Neural cell (in vitro differentiated cells): ENCODE results near the gene MLLT11. TPM values are rescaled to one million over a fixed set of nuclear protein-coding genes. Genes with fewer than 3 reads are reported as not detected.

Source experiments
- H2AFZ ChIP-seq: fragments of 200-600, 300-800 bp; sonication (generic), shearing (Covaris generic); 2 replicates; pipeline ENCODE4 v1.6.0; 2014; ENCODE audit warnings: low read depth, mild to moderate bottlenecking, antibody characterized with exemption, low read length, moderate library complexity
- H3F3A ChIP-seq: fragments of 200-600 bp; shearing (Covaris generic); 2 replicates; pipeline ENCODE4 v1.6.1; 2016; ENCODE audit warnings: mild to moderate bottlenecking, moderate library complexity, mixed read lengths, antibody characterized with exemption, low read length; ENCODE audit not compliant: insufficient read depth, poor library complexity, severe bottlenecking
- H3K27ac ChIP-seq: fragments of 200-600, 300-800 bp; sonication (generic), shearing (Covaris generic); 2 replicates; pipeline ENCODE4 v1.5.1; 2014; ENCODE audit warnings: mild to moderate bottlenecking, low read length, moderate library complexity
- H3K27me3 ChIP-seq: fragments of 300-800, 200-600 bp; sonication (generic), shearing (Covaris generic); 2 replicates; pipeline ENCODE4 v1.6.0; 2014; ENCODE audit warnings: mild to moderate bottlenecking, low read depth, low read length, moderate library complexity; ENCODE audit not compliant: insufficient read depth
- H3K36me3 ChIP-seq: fragments of 300-800, 200-600 bp; sonication (generic), shearing (Covaris generic); 2 replicates; pipeline ENCODE4 v1.5.1; 2014; ENCODE audit warnings: mild to moderate bottlenecking, antibody characterized with exemption, low read length, moderate library complexity; ENCODE audit not compliant: insufficient read depth
- H3K4me2 ChIP-seq: fragments of 300-800, 200-600 bp; sonication (generic), shearing (Covaris generic); 2 replicates; pipeline ENCODE4 v1.6.0; 2014; ENCODE audit warnings: mild to moderate bottlenecking, low read length
- H3K4me3 ChIP-seq: fragments of 300-800, 200-600 bp; sonication (generic), shearing (Covaris generic); 2 replicates; pipeline ENCODE4 v1.5.1; 2014; ENCODE audit warnings: mild to moderate bottlenecking, low read length, moderate library complexity
- H3K79me2 ChIP-seq: fragments of 200-600 bp; shearing (Covaris generic); replicated peaks from 2 replicates; pipeline ENCODE4 v1.6.0; 2014; ENCODE audit warnings: mild to moderate bottlenecking, low read length, moderate library complexity; ENCODE audit not compliant: insufficient read depth
- H3K9ac ChIP-seq: fragments of 300-800, 200-600 bp; sonication (generic), shearing (Covaris generic); 2 replicates; pipeline ENCODE4 v1.6.1; 2016; ENCODE audit warnings: mild to moderate bottlenecking, low read length, mixed read lengths
- H3K9me2 ChIP-seq: fragments of 200-600 bp; shearing (Covaris generic); 2 replicates; pipeline ENCODE4 v1.6.1; 2016; ENCODE audit warnings: mild to moderate bottlenecking, low read length, mixed read lengths; ENCODE audit not compliant: insufficient read depth
- H3K9me3 ChIP-seq: fragments of 200-600, 300-800 bp; sonication (generic), shearing (Covaris generic); 2 replicates; pipeline ENCODE4 v1.6.1; 2016; ENCODE audit warnings: mild to moderate bottlenecking, mixed run types, low read length, moderate library complexity, mixed read lengths
- H4K20me1 ChIP-seq: fragments of 200-600 bp; shearing (Covaris generic); 2 replicates; pipeline ENCODE4 v1.6.1; 2016; ENCODE audit warnings: mild to moderate bottlenecking, mixed run types; ENCODE audit not compliant: insufficient read depth
- CTCF ChIP-seq: fragments of 450-650 bp; IDR thresholded peaks from 2 replicates; pipeline ENCODE4 v1.5.1; 2014; ENCODE audit warnings: antibody characterized with exemption, mild to moderate bottlenecking, moderate library complexity; ENCODE audit not compliant: poor library complexity, severe bottlenecking
- EP300 ChIP-seq: fragments of 450-650 bp; conservative IDR thresholded peaks from 2 replicates; pipeline ENCODE4 v1.6.1; 2014; ENCODE audit warnings: antibody characterized with exemption, mild to moderate bottlenecking, moderate library complexity; ENCODE audit not compliant: poor library complexity, severe bottlenecking
- EZH2 ChIP-seq: fragments of 200-600, 300-800 bp; shearing (Covaris generic), sonication (generic); IDR thresholded peaks from 2 replicates; pipeline ENCODE4 v1.6.1; 2014; ENCODE audit warnings: antibody characterized with exemption, low read length, borderline replicate concordance, mild to moderate bottlenecking; ENCODE audit not compliant: insufficient read depth, poor library complexity, severe bottlenecking
- MXI1 ChIP-seq: fragments of 450-650 bp; conservative IDR thresholded peaks from 2 replicates; pipeline ENCODE4 v1.6.1; 2014; ENCODE audit warnings: antibody characterized with exemption, mild to moderate bottlenecking; ENCODE audit not compliant: poor library complexity, severe bottlenecking
- POLR2AphosphoS5 ChIP-seq: IDR thresholded peaks from 2 replicates; pipeline ENCODE4 v1.6.1; 2012
- RAD21 ChIP-seq: fragments of 450-650 bp; conservative IDR thresholded peaks from 2 replicates; pipeline ENCODE4 v1.6.1; 2014; ENCODE audit warnings: antibody characterized with exemption, mild to moderate bottlenecking, moderate library complexity
- SMC3 ChIP-seq: fragments of 450-650 bp; conservative IDR thresholded peaks from 2 replicates; pipeline ENCODE4 v1.6.1; 2014; ENCODE audit warnings: antibody characterized with exemption, mild to moderate bottlenecking, moderate library complexity; ENCODE audit not compliant: poor library complexity
- TAF1 ChIP-seq: IDR thresholded peaks from 2 replicates; pipeline ENCODE4 v1.6.1; 2012; ENCODE audit warnings: low read depth
- polyA plus RNA-seq: library from polyadenylated mRNA; depleted of rRNA; stranded (reverse); fragments of >200 nt; gene quantifications from 2 replicates; pipeline ENCODE4 v1.2.3, GENCODE V29; 2014
- TF ChIP-seq, protein P1 (sequence below): IDR thresholded peaks from 2 replicates; pipeline ENCODE4 v1.6.1; 2012; ENCODE audit warnings: borderline replicate concordance

MLLT11 gene
- polyA plus RNA-seq, 1 donor from 2014 or later = 142 TPM

DNA sequence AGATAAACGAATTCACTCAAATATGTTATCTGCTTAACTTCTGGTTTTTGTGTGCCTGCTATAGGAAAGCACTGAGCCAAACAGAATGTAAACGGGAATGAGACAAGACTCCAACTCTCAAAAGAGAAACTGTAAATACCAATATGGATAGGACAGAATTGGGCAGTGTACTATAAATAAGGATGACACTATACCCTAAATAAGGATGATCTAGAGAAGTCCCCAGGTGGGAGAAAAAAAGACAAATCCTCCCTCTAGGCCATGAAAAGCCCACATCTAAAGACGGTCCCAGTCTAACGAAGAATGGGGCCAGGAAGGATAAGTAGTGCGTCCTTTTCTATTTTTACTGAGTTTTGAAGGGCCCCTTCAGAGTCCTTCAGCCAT is 8.9 kb downstream of the MLLT11 start:
- Histone ChIP-seq H3K36me3 (peaks cover 10% of the 10 kb centered on the region), H3K79me2 (peaks cover 54% of the 10 kb centered on the region), H3K9ac (no peak overlapping the region), H3K27ac (no peak overlapping the region), H2AFZ (no peak overlapping the region), H3K9me3 (no peaks in the 10 kb centered on the region), H3K9me2 (no peaks in the 10 kb centered on the region), H3F3A (no peaks in the 10 kb centered on the region), H3K4me2 (no peak overlapping the region), H3K4me3 (no peak overlapping the region), H3K27me3 (no peaks in the 10 kb centered on the region), H4K20me1 (no peaks in the 10 kb centered on the region)
- TF ChIP-seq EP300 = no peak
- TF ChIP-seq POLR2AphosphoS5 = no peak

DNA sequence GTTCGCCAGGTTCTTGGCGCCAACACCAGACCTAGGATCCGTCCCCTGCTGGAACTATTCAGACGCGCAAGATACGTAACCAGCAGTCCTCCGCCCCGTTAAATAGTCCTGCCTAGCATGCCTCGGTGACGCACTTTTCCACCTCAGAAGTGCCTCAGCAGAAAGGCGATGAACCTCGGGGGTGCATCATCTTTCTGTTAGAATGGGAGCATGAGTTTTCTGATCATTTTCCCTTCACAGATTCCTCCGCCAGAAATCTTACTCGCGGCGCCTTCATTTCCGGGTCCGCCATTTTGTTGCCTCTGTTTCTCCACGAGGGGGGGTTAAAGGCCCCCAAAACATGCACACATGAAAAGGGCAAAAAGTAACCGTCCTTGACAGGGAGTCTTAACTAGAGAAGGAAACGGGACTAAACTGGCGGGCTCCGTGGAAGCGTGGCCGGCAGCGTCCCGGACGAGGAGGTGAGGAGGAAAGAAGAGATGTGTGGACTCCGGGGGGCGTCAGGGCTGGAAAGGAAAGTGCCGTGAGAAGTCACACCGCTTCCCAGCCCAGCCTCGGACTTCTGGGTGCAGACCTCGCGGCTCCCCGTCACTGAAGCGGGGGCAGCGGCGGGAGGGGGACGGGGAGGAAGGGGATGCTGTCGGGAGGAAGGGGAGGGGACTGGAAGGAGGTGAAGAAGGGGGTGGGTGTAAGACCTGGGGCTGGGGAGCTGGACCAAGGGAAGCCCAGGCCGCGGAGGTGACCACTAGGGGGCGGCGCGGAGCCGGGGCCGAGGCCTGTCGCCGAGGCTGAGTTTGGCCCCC is 10.5 kb downstream of the MLLT11 start, which contains the start of gene GABPB2:
Gene GABPB2, plus strand, starts transcription at position 288 of the 803 bp plus-strand sequence. CDS start 17,429 bp downstream, outside the sequence.
- peak within 1 kb of the TSS; percentile 5 for H2AFZ ChIP-seq
- H3K4me2 ChIP-seq = peak within 1 kb of the TSS; percentile 64
- H3F3A ChIP-seq = no peaks in the 10 kb centered on the region
- H3K4me3 ChIP-seq = peak within 1 kb of the TSS; percentile 64
- H3K9me2 ChIP-seq = no peaks in the 10 kb centered on the region
- peak within 1 kb of the TSS; percentile 71 for H3K27ac ChIP-seq
- no peaks in the 10 kb centered on the region for H3K27me3 ChIP-seq
- peaks cover 38% of the 10 kb centered on the region for H3K79me2 ChIP-seq
- TF ChIP-seq POLR2AphosphoS5 (no peak), RAD21 (no peak), MXI1 (peak; percentile 29), CTCF (peak; percentile 34), EZH2 (no peak), EP300 (no peak), TAF1 (no peak), SMC3 (peak; percentile 31)
- TF ChIP-seq, protein P1, sequence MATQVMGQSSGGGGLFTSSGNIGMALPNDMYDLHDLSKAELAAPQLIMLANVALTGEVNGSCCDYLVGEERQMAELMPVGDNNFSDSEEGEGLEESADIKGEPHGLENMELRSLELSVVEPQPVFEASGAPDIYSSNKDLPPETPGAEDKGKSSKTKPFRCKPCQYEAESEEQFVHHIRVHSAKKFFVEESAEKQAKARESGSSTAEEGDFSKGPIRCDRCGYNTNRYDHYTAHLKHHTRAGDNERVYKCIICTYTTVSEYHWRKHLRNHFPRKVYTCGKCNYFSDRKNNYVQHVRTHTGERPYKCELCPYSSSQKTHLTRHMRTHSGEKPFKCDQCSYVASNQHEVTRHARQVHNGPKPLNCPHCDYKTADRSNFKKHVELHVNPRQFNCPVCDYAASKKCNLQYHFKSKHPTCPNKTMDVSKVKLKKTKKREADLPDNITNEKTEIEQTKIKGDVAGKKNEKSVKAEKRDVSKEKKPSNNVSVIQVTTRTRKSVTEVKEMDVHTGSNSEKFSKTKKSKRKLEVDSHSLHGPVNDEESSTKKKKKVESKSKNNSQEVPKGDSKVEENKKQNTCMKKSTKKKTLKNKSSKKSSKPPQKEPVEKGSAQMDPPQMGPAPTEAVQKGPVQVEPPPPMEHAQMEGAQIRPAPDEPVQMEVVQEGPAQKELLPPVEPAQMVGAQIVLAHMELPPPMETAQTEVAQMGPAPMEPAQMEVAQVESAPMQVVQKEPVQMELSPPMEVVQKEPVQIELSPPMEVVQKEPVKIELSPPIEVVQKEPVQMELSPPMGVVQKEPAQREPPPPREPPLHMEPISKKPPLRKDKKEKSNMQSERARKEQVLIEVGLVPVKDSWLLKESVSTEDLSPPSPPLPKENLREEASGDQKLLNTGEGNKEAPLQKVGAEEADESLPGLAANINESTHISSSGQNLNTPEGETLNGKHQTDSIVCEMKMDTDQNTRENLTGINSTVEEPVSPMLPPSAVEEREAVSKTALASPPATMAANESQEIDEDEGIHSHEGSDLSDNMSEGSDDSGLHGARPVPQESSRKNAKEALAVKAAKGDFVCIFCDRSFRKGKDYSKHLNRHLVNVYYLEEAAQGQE = no peak
- H4K20me1 ChIP-seq = no peaks in the 10 kb centered on the region
- no peaks in the 10 kb centered on the region for H3K9me3 ChIP-seq
- H3K36me3 ChIP-seq = peaks cover 6% of the 10 kb centered on the region
- peak within 1 kb of the TSS; percentile 63 for H3K9ac ChIP-seq
